Natural killer cell (primary cell): ENCODE data around the gene COL15A1. TPM values are rescaled to one million over a fixed set of nuclear protein-coding genes. Genes with fewer than 3 reads are reported as not detected.
"Not testable (repeated sequence)": the region's sequence is repeated elsewhere in the genome, so short reads cannot be mapped to it uniquely, and the experiment has no call there.

Experiments used
- ATAC-seq, 3 donors: fragments of 150-1000 bp in 2 of 3; fragments of 200-7000 bp in 1 of 3; cut with Tn5 transposase; 1 replicate in 1 of 3; 2 replicates in 2 of 3; pipeline ENCODE4 v1.10.0; 2021; ENCODE audit warnings: mild to moderate bottlenecking in 2 of 3, moderate library complexity in 2 of 3
- DNase-seq, 2 donors: peaks; one replicate each; pipeline versions ENCODE4 v3.0.0 to v3.0.0-alpha.2; 2013 to 2021; ENCODE audit warnings: mixed read lengths in 1 of 2
- H3K27ac ChIP-seq: one replicate; pipeline ENCODE4 v1.5.1; 2013; ENCODE audit warnings: mild to moderate bottlenecking, low read length
- H3K27me3 ChIP-seq: one replicate; pipeline ENCODE4 v1.6.1; 2013; ENCODE audit warnings: low read length; ENCODE audit not compliant: control insufficient read depth, insufficient read depth
- H3K36me3 ChIP-seq: one replicate; pipeline ENCODE4 v1.6.1; 2013; ENCODE audit warnings: low read length; ENCODE audit not compliant: control insufficient read depth, insufficient read depth
- H3K4me1 ChIP-seq: one replicate; pipeline ENCODE4 v1.6.1; 2013; ENCODE audit warnings: low read length; ENCODE audit not compliant: control insufficient read depth, insufficient read depth
- H3K4me3 ChIP-seq: one replicate; pipeline ENCODE4 v1.5.1; 2013; ENCODE audit warnings: low read length
- H3K9me3 ChIP-seq: one replicate; pipeline ENCODE4 v1.6.1; 2013; ENCODE audit warnings: low read length; ENCODE audit not compliant: control insufficient read depth, insufficient read depth
- H3K27ac Mint-ChIP-seq, 2 donors: one replicate each; pipeline ENCODE4 v1.8.0; 2022; ENCODE audit warnings: mild to moderate bottlenecking in 2 of 2, mixed read lengths in 2 of 2, moderate library complexity in 1 of 2
- H3K27me3 Mint-ChIP-seq, 2 donors: one replicate each; pipeline ENCODE4 v1.8.0; 2022; ENCODE audit warnings: low read depth in 2 of 2, mixed read lengths in 2 of 2
- H3K36me3 Mint-ChIP-seq: one replicate; pipeline ENCODE4 v1.8.0; 2022; ENCODE audit warnings: mixed read lengths
- H3K4me1 Mint-ChIP-seq, 2 donors: one replicate each; pipeline ENCODE4 v1.8.0; 2022; ENCODE audit warnings: mixed read lengths in 2 of 2
- H3K4me3 Mint-ChIP-seq: one replicate; pipeline ENCODE4 v1.8.0; 2022; ENCODE audit warnings: mild to moderate bottlenecking, moderate library complexity, mixed read lengths
- H3K9me3 Mint-ChIP-seq, 2 donors: one replicate each; pipeline ENCODE4 v1.8.0; 2022; ENCODE audit warnings: mixed read lengths in 2 of 2
- CTCF ChIP-seq: fragments of 200-600 bp; IDR thresholded peaks from one replicate; pipeline ENCODE4 v1.8.0; 2022; ENCODE audit warnings: antibody characterized with exemption
- WGBS: methylation state at CpG from one replicate; pipeline ENCODE4 v1.1.7; 2013; ENCODE audit warnings: missing lambda C conversion rate; ENCODE audit not compliant: insufficient coverage; 5-methylcytosine and 5-hydroxymethylcytosine counted together
- intact Hi-C: fragments of 100-400 bp; cut with micrococcal nuclease; formaldehyde crosslinking; loops from one replicate; pipeline ENCODE4 v1.14.2; 2022
- total RNA-seq, 4 donors: library from RNA; stranded (reverse); fragments of 120-200 nt in 1 of 4; gene quantifications; one replicate each; pipeline versions ENCODE4 v1.2.3 to v1.2.4, GENCODE V29; 2013 to 2022

The COL15A1 gene
- total RNA-seq, 3 donors from 2014 or later (not counting 1 experiment from before 2014, with no cell fraction given): 0.18 to 0.82 (median 0.19) TPM

- H3K27me3 ChIP-seq: no peaks in the 10 kb centered on the region
- no peaks in the 10 kb centered on the region for H3K36me3 ChIP-seq
- Mint-ChIP-seq H3K4me1 (no peaks in the 10 kb centered on the region), H3K4me3 (no peak overlapping the region), H3K9me3 (no peaks in the 10 kb centered on the region), H3K36me3 (no peaks in the 10 kb centered on the region), H3K27me3 (peaks cover 5 to 10% of the 10 kb centered on the region in 2 donors), H3K27ac (no peak overlapping the region)
- intact Hi-C loops: no loop called here
- DNase-seq (no peak), ATAC-seq (no peak)
- H3K4me3 ChIP-seq: no peak overlapping the region
- no peak overlapping the region for H3K27ac ChIP-seq
- WGBS: no CpG with 5 or more reads among the region's 1 CpG
- H3K9me3 ChIP-seq: no peaks in the 10 kb centered on the region
- TF ChIP-seq CTCF: no peak
- H3K4me1 ChIP-seq: no peaks in the 10 kb centered on the region
Observed at GRCh38 chr9:98909935-98910334, 33.8 kb upstream of the COL15A1 start.

GRCh38 chr9:98911042-98911441, 32.7 kb upstream of the COL15A1 start:
- WGBS: 92% methylated on average over 5 of the region's 5 CpGs
- Mint-ChIP-seq H3K9me3 (no peaks in the 10 kb centered on the region), H3K27me3 (peaks cover 5 to 6% of the 10 kb centered on the region in 2 donors), H3K4me3 (no peak overlapping the region), H3K4me1 (no peaks in the 10 kb centered on the region), H3K36me3 (no peaks in the 10 kb centered on the region), H3K27ac (no peak overlapping the region)
- ATAC-seq (no peak), DNase-seq (no peak)
- intact Hi-C loops: no loop called here
- Histone ChIP-seq H3K4me3 (no peak overlapping the region), H3K27me3 (no peaks in the 10 kb centered on the region), H3K9me3 (no peaks in the 10 kb centered on the region), H3K4me1 (no peaks in the 10 kb centered on the region), H3K27ac (no peak overlapping the region), H3K36me3 (no peaks in the 10 kb centered on the region)
- no peak for TF ChIP-seq CTCF

GRCh38 chr9:98911738-98912137, 32.0 kb upstream of the COL15A1 start:
- H3K9me3 Mint-ChIP-seq, H3K4me1 ChIP-seq, ATAC-seq, H3K36me3 Mint-ChIP-seq, H3K36me3 ChIP-seq, intact Hi-C loops, H3K27ac ChIP-seq, H3K9me3 ChIP-seq, H3K4me3 ChIP-seq, H3K27me3 Mint-ChIP-seq, DNase-seq, H3K27ac Mint-ChIP-seq, H3K4me1 Mint-ChIP-seq, H3K27me3 ChIP-seq, H3K4me3 Mint-ChIP-seq: not testable (repeated sequence)
- WGBS: 89% methylated on average over 5 of the region's 6 CpGs

GRCh38 chr9:98912450-98912849, 31.3 kb upstream of the COL15A1 start:
- Mint-ChIP-seq H3K4me3 (no peak overlapping the region), H3K9me3 (no peaks in the 10 kb centered on the region), H3K36me3 (no peaks in the 10 kb centered on the region), H3K27ac (no peak overlapping the region), H3K27me3 (peaks cover 0 to 5% of the 10 kb centered on the region in 2 donors), H3K4me1 (no peaks in the 10 kb centered on the region)
- Histone ChIP-seq H3K4me3 (no peak overlapping the region), H3K4me1 (no peaks in the 10 kb centered on the region), H3K36me3 (no peaks in the 10 kb centered on the region), H3K27me3 (no peaks in the 10 kb centered on the region), H3K27ac (no peak overlapping the region), H3K9me3 (no peaks in the 10 kb centered on the region)
- WGBS: 76% methylated on average over 2 of the region's 2 CpGs
- no peak for TF ChIP-seq CTCF
- intact Hi-C loops: no loop called here
- DNase-seq (no peak), ATAC-seq (no peak)
